ENCODE results near the gene LEAP2.

DNA sequence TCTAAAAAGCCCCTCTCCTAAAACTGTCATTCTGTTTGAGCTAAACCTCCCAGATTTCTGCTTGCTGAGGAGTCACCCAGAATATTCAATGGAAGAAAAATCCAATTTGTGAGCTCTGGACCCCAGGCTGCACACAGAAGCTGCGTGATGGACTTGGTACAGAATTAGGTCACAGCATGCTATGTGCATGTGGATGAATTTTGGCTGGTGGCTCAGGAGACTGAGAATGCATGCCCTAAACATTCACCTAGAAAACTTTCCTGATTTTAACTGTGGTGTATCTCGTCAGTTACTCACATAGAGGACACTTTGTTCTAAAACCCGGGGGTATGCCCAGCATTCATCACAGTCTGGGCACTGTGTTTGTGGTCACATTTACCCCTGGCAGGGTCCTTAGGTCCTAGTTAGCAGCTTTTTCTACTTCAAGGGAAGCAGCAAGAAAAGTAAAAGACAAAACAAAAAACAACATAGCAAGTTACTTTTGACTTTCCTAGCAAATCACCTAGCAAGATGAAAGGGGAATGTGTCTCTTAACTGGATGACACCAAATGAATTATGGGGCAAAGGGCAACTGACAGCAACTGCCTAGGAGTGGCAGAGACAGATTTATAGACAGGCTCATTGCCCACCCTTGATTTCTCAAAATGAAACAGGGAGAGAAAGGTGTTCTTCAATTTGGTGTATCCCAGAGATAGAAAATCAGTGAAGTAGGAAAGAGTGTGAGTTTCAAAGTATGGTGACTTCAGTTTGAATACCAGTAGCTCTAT lies 34.8 kb upstream of the LEAP2 start:
- no peak for TF ChIP-seq GABPA (IDR thresholded peaks at IDR 0.05; ENCODE audit: low read depth)
- TF ChIP-seq SIN3A (IDR thresholded peaks at IDR 0.05; ENCODE audit: borderline replicate concordance, low read depth, low read length), result no peak
- no peak for TF ChIP-seq EP300 (IDR thresholded peaks at IDR 0.05; ENCODE audit: borderline replicate concordance in 1 of 2, low read depth in 1 of 2, low read length in 1 of 2)
- TF ChIP-seq PBX3 (IDR thresholded peaks at IDR 0.05), result no peak
- TF ChIP-seq CTCF (IDR thresholded peaks at IDR 0.05), result no peak
- TF ChIP-seq RAD21 (IDR thresholded peaks at IDR 0.05; ENCODE audit: low read length), result no peak
